Fibroblast of skin of abdomen (primary cell): Measurements from ENCODE around the gene HOXB4.

ENCODE experiments used
- DNase-seq: peaks from one replicate; pipeline ENCODE4 v3.0.0-alpha.2; 2013

Gene HOXB4

GRCh38 chr17:48571024-48571818 is 6.9 kb downstream of the HOXB4 start:
- DNase-seq = peak; percentile 62

- peak; percentile 62 for DNase-seq
Observed at GRCh38 chr17:48570325-48571023, 7.7 kb downstream of the HOXB4 start.

- DNase-seq = no peak
Observed at GRCh38 chr17:48569674-48570324, 8.4 kb downstream of the HOXB4 start.

- no peak for DNase-seq
Observed at GRCh38 chr17:48569240-48569582, 8.9 kb downstream of the HOXB4 start.

GRCh38 chr17:48568499-48569239 is 9.5 kb downstream of the HOXB4 start:
- peak; percentile 77 for DNase-seq

GRCh38 chr17:48567646-48568354 is 10.3 kb downstream of the HOXB4 start:
- DNase-seq = no peak

- no peak for DNase-seq
Observed at GRCh38 chr17:48567209-48567608, 10.9 kb downstream of the HOXB4 start.

GRCh38 chr17:48566717-48567116 is 11.4 kb downstream of the HOXB4 start:
- no peak for DNase-seq

GRCh38 chr17:48565925-48566710 is 12.0 kb downstream of the HOXB4 start:
- no peak for DNase-seq

- no peak for DNase-seq
Observed at GRCh38 chr17:48565022-48565554, 13.1 kb downstream of the HOXB4 start.

GRCh38 chr17:48564188-48565021 is 13.7 kb downstream of the HOXB4 start:
- peak; percentile 33 for DNase-seq

- no peak for DNase-seq
Observed at GRCh38 chr17:48563867-48564187, 14.3 kb downstream of the HOXB4 start.

GRCh38 chr17:48563385-48563838 is 14.7 kb downstream of the HOXB4 start:
- peak; percentile 56 for DNase-seq

- DNase-seq = no peak
Observed at GRCh38 chr17:48562934-48563333, 15.2 kb downstream of the HOXB4 start.

- peak; percentile 92 for DNase-seq
Observed at GRCh38 chr17:48561884-48562810, 16.0 kb downstream of the HOXB4 start.

- peak; percentile 64 for DNase-seq
Observed at GRCh38 chr17:48559840-48560817, 18.0 kb downstream of the HOXB4 start.

GRCh38 chr17:48559122-48559839 is 18.9 kb downstream of the HOXB4 start:
- DNase-seq = no peak
